Vagina (tissue), 2 donors: ENCODE results near the gene KLHL29.

Source experiments
- CTCF ChIP-seq, 3 experiments: fragments of 450-650 bp in 2 of 3; fragments of 200-600 bp in 1 of 3; sonication (generic) in 1 of 3; IDR thresholded peaks; one replicate each; pipeline ENCODE4 v1.5.1; 2017 to 2019; ENCODE audit warnings: antibody characterized with exemption in 3 of 3, mild to moderate bottlenecking in 2 of 3, moderate library complexity in 2 of 3
- POLR2A ChIP-seq, 2 donors: fragments of 450-650 bp; IDR thresholded peaks; one replicate each; pipeline ENCODE4 v1.6.1; 2017; ENCODE audit warnings: antibody characterized with exemption in 2 of 2, mild to moderate bottlenecking in 2 of 2, moderate library complexity in 2 of 2

- TF ChIP-seq POLR2A (IDR thresholded peaks at IDR 0.05) = no peak
- no peak for TF ChIP-seq CTCF (IDR thresholded peaks at IDR 0.05)
Measured at GRCh38 chr2:23475036-23475435, 90.1 kb downstream of the KLHL29 start.
